Muscle layer of colon (tissue), 2 donors: ENCODE measurements around the gene ATP8A2.

Experiments used
- H3K27ac ChIP-seq: one replicate; pipeline ENCODE4 v1.7.0; 2013; ENCODE audit warnings: low read depth, mild to moderate bottlenecking, low read length, moderate library complexity
- H3K27me3 ChIP-seq, 2 donors: one replicate each; pipeline ENCODE4 v1.7.0; 2013; ENCODE audit warnings: low read length in 2 of 2, mild to moderate bottlenecking in 2 of 2; ENCODE audit not compliant: insufficient read depth in 2 of 2, control insufficient read depth in 1 of 2
- H3K36me3 ChIP-seq: one replicate; pipeline ENCODE4 v1.7.0; 2013; ENCODE audit warnings: mild to moderate bottlenecking, low read length; ENCODE audit not compliant: insufficient read depth
- H3K4me1 ChIP-seq: one replicate; pipeline ENCODE4 v1.7.0; 2013; ENCODE audit warnings: mild to moderate bottlenecking, low read length; ENCODE audit not compliant: insufficient read depth
- H3K4me3 ChIP-seq, 2 donors: one replicate each; pipeline ENCODE4 v1.7.0; 2013; ENCODE audit warnings: low read length in 2 of 2, low read depth in 1 of 2, mild to moderate bottlenecking in 1 of 2, moderate library complexity in 1 of 2
- H3K9ac ChIP-seq: one replicate; pipeline ENCODE4 v1.7.0; 2013; ENCODE audit warnings: low read length
- H3K9me3 ChIP-seq: one replicate; pipeline ENCODE4 v1.7.0; 2013; ENCODE audit warnings: mild to moderate bottlenecking, low read length
- donor health status: abdominal sarcoma.
- donor health status: Adenocarcinoma of cecum.

ATP8A2 gene

DNA sequence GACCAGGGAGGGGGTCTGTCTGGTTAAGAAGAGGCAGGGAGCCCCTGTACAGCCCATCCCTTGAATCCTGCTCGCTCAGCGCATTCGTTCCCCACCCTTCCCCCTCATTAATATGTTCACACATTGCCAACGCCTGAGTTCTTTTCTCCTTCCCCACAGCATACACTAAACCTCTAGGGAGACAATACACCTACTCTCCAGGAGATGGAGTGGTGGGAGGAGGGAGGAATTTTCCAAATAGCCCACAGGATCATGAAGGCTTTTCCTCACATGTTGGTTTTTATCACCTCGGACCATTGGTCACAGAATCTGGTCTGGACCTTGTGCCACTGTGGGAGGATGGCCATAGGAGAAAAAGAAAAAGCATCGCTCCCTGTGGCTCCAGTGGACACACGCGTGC lies 385.1 kb downstream of the ATP8A2 start:
- H3K36me3 ChIP-seq: no peaks in the 10 kb centered on the region
- no peaks in the 10 kb centered on the region for H3K9me3 ChIP-seq
- no peaks in the 10 kb centered on the region for H3K4me1 ChIP-seq
- H3K27me3 ChIP-seq: no peaks in the 10 kb centered on the region
- H3K27ac ChIP-seq: no peak overlapping the region
- no peak overlapping the region for H3K9ac ChIP-seq
- H3K4me3 ChIP-seq: no peak overlapping the region

DNA sequence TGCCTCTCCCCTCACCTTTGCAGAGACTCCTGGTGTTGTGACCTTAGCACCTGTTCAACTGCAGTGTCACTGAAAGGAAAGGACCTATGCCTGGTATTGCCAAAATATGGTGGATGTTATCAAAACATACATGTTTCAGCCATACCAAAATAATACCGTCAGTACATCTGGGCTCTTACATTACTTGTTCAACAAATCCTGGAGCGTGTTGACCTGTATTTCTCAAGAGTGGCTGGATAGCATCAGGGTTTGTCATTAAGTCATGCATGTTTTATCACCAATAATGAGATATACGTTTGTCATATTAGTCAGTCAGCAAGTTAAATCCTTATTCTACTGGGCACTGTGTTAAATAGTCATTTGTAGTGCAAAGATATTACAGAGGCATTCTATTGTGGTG lies 389.3 kb downstream of the ATP8A2 start:
- H3K36me3 ChIP-seq: no peaks in the 10 kb centered on the region
- H3K27ac ChIP-seq: no peak overlapping the region
- H3K9ac ChIP-seq: no peak overlapping the region
- H3K27me3 ChIP-seq: no peaks in the 10 kb centered on the region
- H3K9me3 ChIP-seq: no peaks in the 10 kb centered on the region
- H3K4me1 ChIP-seq: no peaks in the 10 kb centered on the region
- no peak overlapping the region for H3K4me3 ChIP-seq

DNA sequence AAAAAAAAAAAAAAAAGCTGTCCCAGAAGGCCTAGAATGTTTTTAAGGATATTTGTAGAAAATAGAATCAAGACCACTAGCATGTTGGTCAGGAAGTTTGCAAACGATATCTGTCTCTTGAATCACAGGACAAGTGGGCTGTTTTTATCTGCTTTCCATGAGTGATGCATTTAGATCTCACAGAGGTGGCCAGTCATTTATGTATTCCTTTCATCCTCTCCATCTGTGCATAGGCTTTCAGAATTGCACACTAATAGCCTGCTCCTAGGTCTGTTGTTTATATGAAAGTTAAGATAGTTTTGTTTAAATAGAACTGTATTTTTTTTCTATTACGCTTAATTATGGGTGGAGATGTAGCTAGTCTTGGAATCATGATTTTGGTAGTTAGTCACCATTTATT lies 390.5 kb downstream of the ATP8A2 start:
- Histone ChIP-seq H3K4me3 (no peak overlapping the region), H3K9me3 (no peaks in the 10 kb centered on the region), H3K36me3 (no peaks in the 10 kb centered on the region), H3K9ac (no peak overlapping the region), H3K4me1 (no peaks in the 10 kb centered on the region), H3K27ac (no peak overlapping the region), H3K27me3 (no peaks in the 10 kb centered on the region)

DNA sequence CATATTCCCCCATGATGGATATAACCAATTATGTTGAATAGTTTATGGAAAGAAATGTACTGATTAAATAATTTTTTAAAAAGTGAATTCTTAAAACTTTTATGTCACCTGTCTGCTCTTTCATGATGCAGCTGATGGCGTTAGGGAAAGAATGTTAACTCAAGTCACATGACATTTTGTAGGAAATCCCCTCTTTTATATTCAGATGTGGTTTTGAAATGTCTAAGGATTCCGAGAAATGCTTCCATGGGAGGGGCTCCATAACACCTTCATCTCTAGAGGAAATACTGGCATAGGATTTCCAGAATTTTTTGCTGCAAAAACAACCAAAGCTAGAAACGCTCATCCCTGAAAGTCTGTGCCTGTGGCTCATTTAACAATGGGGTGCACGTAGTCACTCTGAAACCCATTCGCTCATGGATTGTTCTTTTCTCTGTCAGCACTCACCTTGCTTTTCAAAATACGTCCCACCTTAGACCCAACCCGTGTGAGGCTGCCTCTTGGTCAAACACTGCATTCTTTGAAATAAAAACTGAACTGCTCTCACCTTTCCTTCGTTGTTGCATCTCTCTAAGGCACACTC lies 391.1 kb downstream of the ATP8A2 start:
- H3K4me3 ChIP-seq: no peak overlapping the region
- H3K9me3 ChIP-seq: no peaks in the 10 kb centered on the region
- no peaks in the 10 kb centered on the region for H3K36me3 ChIP-seq
- no peak overlapping the region for H3K27ac ChIP-seq
- H3K4me1 ChIP-seq: no peaks in the 10 kb centered on the region
- H3K27me3 ChIP-seq: no peaks in the 10 kb centered on the region
- H3K9ac ChIP-seq: no peak overlapping the region

DNA sequence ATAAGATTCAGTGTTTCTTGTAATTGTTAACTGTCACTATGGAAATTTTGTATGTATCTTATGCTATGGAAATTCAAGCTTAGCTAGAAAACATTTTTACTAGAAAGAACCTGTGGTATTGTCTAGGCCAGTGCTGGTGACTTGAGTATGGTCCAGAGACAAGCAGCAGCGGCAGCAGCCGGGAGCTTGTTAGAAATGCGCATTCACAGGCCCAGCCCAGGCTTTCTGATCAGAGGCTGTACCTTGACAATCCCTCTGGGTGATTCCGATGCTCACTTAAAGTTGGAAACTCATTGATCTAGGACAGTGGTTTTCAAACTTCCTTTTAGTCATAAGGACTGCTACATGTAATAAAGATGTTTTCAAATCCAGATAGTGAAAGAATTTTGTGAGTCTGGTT lies 392.6 kb downstream of the ATP8A2 start:
- no peaks in the 10 kb centered on the region for H3K27me3 ChIP-seq
- no peak overlapping the region for H3K27ac ChIP-seq
- H3K36me3 ChIP-seq: no peaks in the 10 kb centered on the region
- no peaks in the 10 kb centered on the region for H3K4me1 ChIP-seq
- no peak overlapping the region for H3K9ac ChIP-seq
- no peaks in the 10 kb centered on the region for H3K9me3 ChIP-seq
- H3K4me3 ChIP-seq: no peak overlapping the region

DNA sequence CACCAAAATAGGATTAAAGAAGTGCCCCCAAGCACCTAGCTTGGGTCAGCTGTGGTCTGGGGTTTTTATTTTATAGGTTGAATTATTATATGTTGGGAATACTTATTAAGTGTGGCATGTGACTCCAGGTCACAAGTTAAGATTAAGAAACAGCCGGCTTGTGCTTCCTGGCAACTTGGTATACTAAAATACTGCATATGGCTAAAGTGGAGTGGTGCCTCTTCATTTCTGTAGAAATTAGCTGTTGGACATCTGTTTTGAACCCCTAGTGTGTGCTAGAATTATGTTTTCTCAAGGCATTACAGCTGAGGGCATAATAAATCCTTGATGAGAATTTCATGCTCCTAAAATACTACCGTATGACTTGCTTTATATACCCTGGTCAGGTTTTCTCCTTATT lies 393.5 kb downstream of the ATP8A2 start:
- Histone ChIP-seq H3K9me3 (no peaks in the 10 kb centered on the region), H3K4me3 (no peak overlapping the region), H3K27me3 (no peaks in the 10 kb centered on the region), H3K36me3 (no peaks in the 10 kb centered on the region), H3K9ac (no peak overlapping the region), H3K27ac (no peak overlapping the region), H3K4me1 (no peaks in the 10 kb centered on the region)

DNA sequence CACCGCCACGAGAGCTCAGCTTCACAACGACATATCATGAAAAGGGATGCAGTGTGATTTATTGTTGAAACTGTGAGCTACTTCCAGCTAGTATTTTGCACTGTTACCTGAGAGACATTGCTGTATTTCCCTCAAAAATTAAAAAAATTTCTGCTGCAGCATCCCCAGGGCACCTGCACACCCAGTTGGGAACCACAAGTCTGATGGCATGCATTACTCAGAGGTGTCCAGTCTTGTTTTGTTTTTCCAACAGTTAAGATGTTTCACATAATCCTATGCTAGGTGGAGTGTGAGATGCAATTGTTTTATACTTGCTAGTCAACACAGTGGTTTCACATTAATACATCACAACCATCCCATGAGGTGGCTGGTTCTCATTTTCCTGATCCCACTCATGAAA lies 394.8 kb downstream of the ATP8A2 start:
- Histone ChIP-seq H3K4me3 (no peak overlapping the region), H3K27ac (no peak overlapping the region), H3K36me3 (no peaks in the 10 kb centered on the region), H3K27me3 (no peaks in the 10 kb centered on the region), H3K9me3 (no peaks in the 10 kb centered on the region), H3K9ac (no peak overlapping the region), H3K4me1 (no peaks in the 10 kb centered on the region)

DNA sequence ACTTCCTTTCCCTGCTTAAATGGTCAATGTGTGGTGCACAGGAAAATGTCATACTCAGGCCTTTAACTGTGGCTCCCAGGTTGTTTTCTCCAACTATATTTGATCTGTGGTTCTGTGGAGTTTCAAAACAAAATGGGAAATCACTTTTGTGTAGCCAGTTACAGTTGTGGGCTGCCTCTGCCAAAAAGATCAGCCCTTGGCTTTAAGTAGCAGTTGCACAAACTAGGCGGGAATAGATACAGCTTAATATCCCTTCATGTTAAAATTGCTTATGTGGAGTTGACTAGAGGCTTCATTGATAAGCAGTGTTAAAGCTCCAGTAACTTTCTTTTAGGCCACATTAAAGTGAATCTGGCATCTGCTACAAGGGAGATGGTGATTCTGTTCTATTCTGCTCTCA lies 395.2 kb downstream of the ATP8A2 start:
- Histone ChIP-seq H3K4me3 (no peak overlapping the region), H3K4me1 (no peaks in the 10 kb centered on the region)

DNA sequence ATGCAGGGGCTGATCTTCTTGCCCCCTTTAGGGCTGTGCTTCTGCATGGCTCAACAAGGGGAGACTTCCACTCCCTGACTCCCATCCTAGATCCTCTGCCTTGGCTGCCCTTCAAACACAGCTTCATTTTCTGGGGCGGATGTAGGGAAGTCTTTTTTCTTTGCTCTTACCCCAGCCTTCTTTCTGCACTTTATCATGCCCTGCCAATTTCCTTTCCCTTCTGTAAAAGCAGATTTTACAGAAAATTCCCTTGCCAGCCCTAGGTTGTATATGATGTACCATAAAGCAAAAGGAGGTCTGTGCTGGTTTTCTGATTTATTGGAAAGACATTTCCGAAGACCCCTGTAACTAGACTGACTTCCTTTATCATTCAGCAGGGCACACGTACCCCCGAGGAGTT lies 396.6 kb downstream of the ATP8A2 start:
- no peak overlapping the region for H3K4me3 ChIP-seq

More for the DNA sequence above, 395.2 kb downstream of the ATP8A2 start:
- H3K9ac ChIP-seq: no peak overlapping the region
- H3K9me3 ChIP-seq: no peaks in the 10 kb centered on the region
- no peaks in the 10 kb centered on the region for H3K27me3 ChIP-seq
- no peaks in the 10 kb centered on the region for H3K36me3 ChIP-seq
- no peak overlapping the region for H3K27ac ChIP-seq

DNA sequence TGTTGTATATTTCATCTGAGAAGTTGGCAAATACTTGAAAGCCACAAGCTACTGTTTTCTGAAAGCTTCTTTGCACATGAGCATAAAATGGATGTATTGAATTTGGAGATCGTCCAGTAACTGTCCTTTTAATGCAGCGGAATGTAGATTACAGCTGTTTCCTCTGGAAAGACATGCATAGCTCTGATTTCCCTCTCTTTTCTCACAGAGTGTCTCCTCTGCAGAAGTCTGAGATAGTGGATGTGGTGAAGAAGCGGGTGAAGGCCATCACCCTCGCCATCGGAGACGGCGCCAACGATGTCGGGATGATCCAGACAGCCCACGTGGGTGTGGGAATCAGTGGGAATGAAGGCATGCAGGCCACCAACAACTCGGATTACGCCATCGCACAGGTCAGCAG lies 397.1 kb downstream of the ATP8A2 start:
- Histone ChIP-seq H3K27me3 (no peaks in the 10 kb centered on the region), H3K9ac (no peak overlapping the region), H3K4me1 (no peaks in the 10 kb centered on the region), H3K27ac (no peak overlapping the region), H3K9me3 (no peaks in the 10 kb centered on the region), H3K4me3 (no peak overlapping the region), H3K36me3 (no peaks in the 10 kb centered on the region)

More for the DNA sequence above, 396.6 kb downstream of the ATP8A2 start:
- no peaks in the 10 kb centered on the region for H3K36me3 ChIP-seq
- H3K27ac ChIP-seq: no peak overlapping the region
- H3K27me3 ChIP-seq: no peaks in the 10 kb centered on the region
- H3K9me3 ChIP-seq: no peaks in the 10 kb centered on the region
- no peaks in the 10 kb centered on the region for H3K4me1 ChIP-seq
- no peak overlapping the region for H3K9ac ChIP-seq

DNA sequence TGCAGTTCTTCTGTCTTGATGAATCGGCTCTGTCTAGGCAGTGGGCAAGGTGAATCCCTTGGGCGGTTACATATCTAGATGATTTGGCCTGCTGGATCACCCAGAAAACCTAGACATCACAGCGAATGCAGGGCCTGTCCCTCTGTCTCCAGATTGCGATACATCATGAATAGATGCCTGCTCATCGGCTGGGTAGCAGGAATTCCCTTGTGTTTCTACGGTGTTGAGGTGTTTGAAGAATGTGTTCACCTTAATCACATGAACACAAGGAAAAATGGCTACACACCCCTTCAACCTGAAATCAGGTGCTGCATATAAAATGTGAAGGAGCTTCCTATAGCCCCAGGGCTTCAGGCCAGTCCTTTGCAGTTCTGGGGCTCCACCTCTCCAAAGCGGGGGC lies 398.8 kb downstream of the ATP8A2 start:
- Histone ChIP-seq H3K27ac (no peak overlapping the region), H3K27me3 (no peaks in the 10 kb centered on the region), H3K36me3 (no peaks in the 10 kb centered on the region), H3K4me3 (no peak overlapping the region), H3K9ac (no peak overlapping the region), H3K4me1 (no peaks in the 10 kb centered on the region), H3K9me3 (no peaks in the 10 kb centered on the region)

DNA sequence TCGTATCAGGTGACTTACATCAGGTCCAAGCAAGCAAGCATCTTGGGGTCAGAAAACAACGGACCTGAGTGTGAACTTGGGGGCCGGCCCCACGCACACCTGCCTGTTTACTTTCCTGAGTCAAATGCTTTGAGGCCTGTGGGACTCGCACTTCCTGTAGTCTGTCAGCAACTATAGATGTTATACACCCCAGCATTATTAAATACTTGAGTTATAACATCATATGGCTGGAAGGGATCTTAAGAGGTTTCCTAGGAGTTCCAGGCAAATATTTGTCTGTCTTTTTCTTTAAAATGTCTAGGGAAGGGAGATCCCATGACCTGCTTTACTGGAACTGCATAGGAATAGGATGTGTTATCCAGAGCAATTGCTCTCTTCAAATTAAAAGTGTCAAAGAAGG lies 399.4 kb downstream of the ATP8A2 start:
- no peak overlapping the region for H3K4me3 ChIP-seq
- H3K9me3 ChIP-seq: no peaks in the 10 kb centered on the region
- H3K27ac ChIP-seq: no peak overlapping the region
- no peaks in the 10 kb centered on the region for H3K36me3 ChIP-seq
- no peak overlapping the region for H3K9ac ChIP-seq
- H3K27me3 ChIP-seq: no peaks in the 10 kb centered on the region
- H3K4me1 ChIP-seq: no peaks in the 10 kb centered on the region
